Activated T-helper 1 cell treated with anti-CD3 and anti-CD28 coated beads, Interleukin-12 subunit alpha, Interleukin-12 subunit beta, Interleukin-2, Interleukin-4 antibody, amounts not matched to agents 30 ng/mL and 10 ng/mL and 1 ng/mL, durations not matched to agents 14 hours and 24 hours and 36 hours (primary cell): ENCODE results near the gene DUSP21. TPM values are rescaled to one million over a fixed set of nuclear protein-coding genes. Genes with fewer than 3 reads are reported as not detected.
"Not testable (repeated sequence)": the region's sequence is repeated elsewhere in the genome, so short reads cannot be mapped to it uniquely, and the experiment has no call there.

ENCODE experiments used
- DNase-seq: peaks from one replicate; pipeline ENCODE4 v3.0.0; 2021; ENCODE audit warnings: low spot score
- H3K27ac Mint-ChIP-seq: one replicate; pipeline ENCODE4 v1.8.0; 2021; ENCODE audit warnings: mild to moderate bottlenecking, mixed read lengths
- H3K27me3 Mint-ChIP-seq: one replicate; pipeline ENCODE4 v1.8.0; 2022; ENCODE audit warnings: mild to moderate bottlenecking, moderate library complexity, mixed read lengths; ENCODE audit not compliant: insufficient read depth
- H3K36me3 Mint-ChIP-seq: one replicate; pipeline ENCODE4 v1.8.0; 2021; ENCODE audit warnings: low read depth, mixed read lengths
- H3K4me1 Mint-ChIP-seq: one replicate; pipeline ENCODE4 v1.8.0; 2021; ENCODE audit warnings: low read depth, mixed read lengths
- H3K4me3 Mint-ChIP-seq: one replicate; pipeline ENCODE4 v1.8.0; 2021; ENCODE audit warnings: mild to moderate bottlenecking, moderate library complexity, mixed read lengths
- H3K9me3 Mint-ChIP-seq: one replicate; pipeline ENCODE4 v1.8.0; 2021; ENCODE audit warnings: mixed read lengths
- intact Hi-C: fragments of 100-400 bp; cut with micrococcal nuclease; formaldehyde crosslinking; loops from one replicate; pipeline ENCODE4 v1.15.1; 2024
- total RNA-seq: library from RNA; stranded (reverse); gene quantifications from 2 replicates; pipeline ENCODE4 v1.2.3, GENCODE V29; 2022

Gene DUSP21
- total RNA-seq, 1 donor from 2014 or later, result not detected

GRCh38 chrX:44850891-44851290, 7.1 kb downstream of the DUSP21 start:
- H3K4me1 Mint-ChIP-seq, intact Hi-C loops: not testable (repeated sequence)

DNA sequence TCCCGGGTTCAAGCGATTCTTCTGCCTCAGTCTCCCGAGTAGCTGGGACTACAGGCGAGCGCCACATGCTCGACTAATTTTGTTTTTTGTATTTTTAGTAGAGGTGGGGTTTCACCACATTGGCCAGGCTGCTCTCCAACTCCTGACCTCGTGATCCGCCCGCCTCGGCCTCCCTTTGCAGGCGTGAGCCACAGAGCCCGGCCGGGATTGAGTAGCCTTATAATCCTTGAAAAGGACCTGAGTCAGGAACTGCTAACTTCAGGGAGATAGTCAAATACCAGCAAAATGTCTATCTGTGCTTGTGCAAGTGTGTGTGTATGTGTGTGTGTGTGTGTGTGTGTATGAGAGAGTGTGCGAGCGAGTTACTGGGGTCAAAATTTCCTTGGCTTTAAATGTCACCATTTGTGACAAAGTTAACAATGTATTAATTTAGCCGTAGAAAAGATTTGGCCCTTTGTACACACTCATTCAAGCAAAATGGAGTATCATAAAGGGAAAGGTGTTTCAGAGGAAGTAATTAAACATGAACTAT, 27.4 kb downstream of the DUSP21 start:
- Mint-ChIP-seq H3K9me3 (no peaks in the 10 kb centered on the region), H3K27me3 (no peaks in the 10 kb centered on the region), H3K36me3 (peaks cover 2% of the 10 kb centered on the region), H3K27ac (peak overlapping the region; percentile 47), H3K4me3 (peak overlapping the region; percentile 58), H3K4me1 (peaks cover 6% of the 10 kb centered on the region)
- intact Hi-C loops, result loop anchor here (5.0 to 10.0 kb wide), 4 partner anchors 126 to 1964 kb away; partner anchors contain the start of gene RP2
- no peak for DNase-seq

More at GRCh38 chrX:44850891-44851290, 7.1 kb downstream of the DUSP21 start:
- not testable (repeated sequence) for H3K27ac Mint-ChIP-seq, DNase-seq, H3K36me3 Mint-ChIP-seq, H3K4me3 Mint-ChIP-seq, H3K9me3 Mint-ChIP-seq, H3K27me3 Mint-ChIP-seq

DNA sequence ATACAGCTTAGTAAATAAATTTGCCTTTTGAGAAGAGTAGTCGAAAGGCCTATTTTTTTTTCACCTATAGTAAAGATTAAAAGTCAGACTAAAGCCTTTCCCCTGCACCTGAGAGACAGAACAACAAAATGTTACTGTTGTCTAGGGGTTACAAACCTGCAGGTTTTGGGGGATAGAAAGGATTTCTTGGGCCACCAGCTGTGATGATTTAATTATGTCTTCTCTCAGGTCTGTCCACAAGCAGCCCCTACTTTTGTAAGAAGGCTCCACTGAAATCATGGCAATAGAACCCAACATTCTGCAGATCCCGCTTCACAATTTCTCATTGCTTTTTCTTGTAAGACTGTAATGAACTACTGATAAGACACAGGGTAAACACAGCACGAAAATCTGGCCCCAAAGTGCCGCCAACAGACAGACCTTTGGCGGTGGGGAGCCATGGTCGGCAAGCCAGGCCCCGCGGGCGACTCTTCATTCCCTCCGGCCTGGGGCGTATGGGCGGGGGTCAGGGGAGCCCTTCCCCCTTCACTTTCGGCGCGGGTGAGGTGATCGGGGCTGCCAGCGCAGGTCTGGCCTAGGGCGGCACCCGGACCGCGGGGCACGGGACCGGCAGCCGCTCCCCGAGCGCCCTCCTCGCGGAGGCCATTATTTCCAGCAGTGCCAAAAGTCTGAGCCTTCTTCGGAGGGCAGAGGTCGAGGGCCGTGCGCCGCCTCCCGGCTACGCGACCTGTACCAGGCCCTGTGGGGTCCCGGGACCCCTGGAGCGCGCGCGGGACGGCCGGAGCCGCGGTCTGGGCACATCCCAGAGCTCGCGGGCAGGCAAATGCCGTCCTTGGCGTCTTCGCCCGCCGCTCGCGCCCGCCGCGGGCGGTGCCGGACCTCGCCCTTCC, 28.4 kb downstream of the DUSP21 start:
- Mint-ChIP-seq H3K27ac (peak overlapping the region; percentile 84), H3K9me3 (no peaks in the 10 kb centered on the region), H3K4me1 (peaks cover 6% of the 10 kb centered on the region), H3K27me3 (no peaks in the 10 kb centered on the region), H3K4me3 (peak overlapping the region; percentile 92), H3K36me3 (peaks cover 4% of the 10 kb centered on the region)
- intact Hi-C loops, result loop anchor here (1.0 to 10.0 kb wide), 6 partner anchors 27 to 1963 kb away; partner anchors contain the start of genes FUNDC1 and RP2
- DNase-seq, result peak; percentile 23

- Mint-ChIP-seq H3K4me1 (peaks cover 6% of the 10 kb centered on the region), H3K4me3 (peak within 1 kb of the TSS; percentile 97), H3K27ac (peak within 1 kb of the TSS; percentile 98), H3K27me3 (no peaks in the 10 kb centered on the region), H3K36me3 (peaks cover 4% of the 10 kb centered on the region), H3K9me3 (no peaks in the 10 kb centered on the region)
- peak; percentile 91 for DNase-seq
- intact Hi-C loops, result loop anchor here (1.0 to 10.0 kb wide), 6 partner anchors 26 to 1962 kb away; partner anchors contain the start of genes FUNDC1 and RP2
Measured at GRCh38 chrX:44872821-44873414, 29.1 kb downstream of the DUSP21 start, which contains the start of gene KDM6A. KDM6A (plus strand) TSS chrX:44873188; CDS start chrX:44873552, 364 bp downstream.

GRCh38 chrX:44873415-44874276, 29.8 kb downstream of the DUSP21 start:
- Mint-ChIP-seq H3K4me1 (peaks cover 6% of the 10 kb centered on the region), H3K27ac (peak overlapping the region; percentile 98), H3K36me3 (peaks cover 4% of the 10 kb centered on the region), H3K9me3 (no peaks in the 10 kb centered on the region), H3K27me3 (no peaks in the 10 kb centered on the region), H3K4me3 (peak overlapping the region; percentile 97)
- intact Hi-C loops, result loop anchor here (1.0 to 10.0 kb wide), 9 partner anchors 25 to 1961 kb away; partner anchors contain the start of gene RP2
- DNase-seq, result peak; percentile 15

DNA sequence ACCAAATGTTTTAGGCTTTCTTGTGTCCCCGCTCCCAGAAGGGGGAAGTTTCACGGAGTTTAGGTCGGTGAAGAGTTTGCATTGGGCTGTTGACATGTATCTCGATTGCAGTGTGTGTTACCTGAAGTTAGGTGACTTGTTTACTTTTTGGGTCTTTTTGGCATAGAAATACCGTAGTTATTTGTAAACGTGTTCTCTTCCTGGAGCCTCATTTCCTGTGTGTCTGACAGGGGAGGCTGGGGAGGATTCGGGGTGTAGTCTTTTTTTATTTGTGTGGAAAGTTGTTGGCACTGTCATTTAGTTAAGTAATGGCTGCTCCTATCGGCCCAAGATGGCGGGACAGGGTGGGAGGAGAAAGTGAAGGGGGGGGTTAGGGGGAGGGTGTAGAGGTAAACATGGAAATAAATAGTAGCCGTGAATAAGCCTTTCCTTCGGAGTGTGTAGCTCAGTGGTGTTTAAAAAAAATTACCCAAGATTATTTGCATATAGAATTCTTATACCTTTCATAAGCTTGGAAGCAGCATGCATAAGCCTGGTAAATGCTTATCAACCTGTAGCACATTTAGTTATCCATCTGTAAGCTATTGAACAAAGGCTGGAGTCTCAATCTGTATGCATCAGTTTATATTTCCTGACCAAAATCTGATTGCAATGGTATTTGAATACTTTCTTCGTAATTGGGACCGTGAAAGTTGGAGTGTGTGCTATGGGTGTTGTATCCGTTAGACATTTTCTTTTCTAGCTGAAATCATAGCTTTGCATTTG, 30.8 kb downstream of the DUSP21 start:
- Mint-ChIP-seq H3K27me3 (no peaks in the 10 kb centered on the region), H3K27ac (peak overlapping the region; percentile 98), H3K36me3 (peaks cover 6% of the 10 kb centered on the region), H3K9me3 (no peaks in the 10 kb centered on the region), H3K4me1 (peaks cover 6% of the 10 kb centered on the region), H3K4me3 (peak overlapping the region; percentile 97)
- peak; percentile 3 for DNase-seq
- intact Hi-C loops, result loop anchor here (1.0 to 10.0 kb wide), 8 partner anchors 29 to 1960 kb away; partner anchors contain the start of gene RP2

DNA sequence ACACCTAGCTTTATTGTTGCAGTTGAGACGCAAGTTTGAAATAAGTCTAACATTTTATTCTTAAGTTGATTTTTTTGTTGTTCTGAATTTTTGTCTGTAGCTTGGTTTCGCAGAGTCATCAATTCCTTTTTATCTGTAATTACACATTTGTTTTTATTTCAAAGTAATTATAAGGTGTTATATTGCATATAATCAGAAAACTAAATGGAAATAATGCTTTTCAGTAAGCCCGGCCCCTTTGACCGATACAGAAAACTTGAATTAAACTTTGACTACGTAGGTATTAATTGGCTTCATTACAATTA, 31.3 kb downstream of the DUSP21 start:
- peak overlapping the region; percentile 98 for H3K27ac Mint-ChIP-seq

DNA sequence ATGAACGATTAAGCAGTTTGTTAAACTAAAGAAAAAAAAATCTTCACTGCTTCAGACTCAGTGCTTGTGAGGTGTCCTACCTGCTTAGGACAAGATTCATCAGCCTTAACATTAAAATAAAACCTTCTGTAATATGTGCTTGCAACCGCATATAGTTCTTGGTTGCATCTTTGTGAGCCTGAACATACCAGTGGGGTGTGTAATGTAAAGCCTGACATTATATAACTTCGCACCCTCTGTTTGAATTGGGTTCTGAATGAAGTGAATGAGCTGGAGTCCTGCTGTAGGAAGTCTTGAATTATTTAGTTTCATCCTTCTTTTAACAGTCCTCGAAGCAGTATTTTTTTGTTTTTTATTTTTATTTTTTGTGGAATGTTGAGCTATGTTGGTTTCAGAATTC, 32.3 kb downstream of the DUSP21 start:
- DNase-seq, result no peak
- no peak overlapping the region for H3K27ac Mint-ChIP-seq
- H3K4me3 Mint-ChIP-seq, result peak overlapping the region; percentile 97
- intact Hi-C loops, result loop anchor here (10.0 kb wide), 2 partner anchors 639 to 1959 kb away; partner anchors contain the start of gene RP2
- H3K36me3 Mint-ChIP-seq, result peaks cover 9% of the 10 kb centered on the region
- H3K27me3 Mint-ChIP-seq, result no peaks in the 10 kb centered on the region
- no peaks in the 10 kb centered on the region for H3K9me3 Mint-ChIP-seq
- peaks cover 4% of the 10 kb centered on the region for H3K4me1 Mint-ChIP-seq

More for the DNA sequence above, 31.3 kb downstream of the DUSP21 start:
- H3K27me3 Mint-ChIP-seq, result no peaks in the 10 kb centered on the region
- no peaks in the 10 kb centered on the region for H3K9me3 Mint-ChIP-seq
- peaks cover 6% of the 10 kb centered on the region for H3K4me1 Mint-ChIP-seq
- intact Hi-C loops, result loop anchor here (2.0 to 10.0 kb wide), 3 partner anchors 640 to 1960 kb away; partner anchors contain the start of gene RP2
- peak overlapping the region; percentile 97 for H3K4me3 Mint-ChIP-seq
- no peak for DNase-seq
- H3K36me3 Mint-ChIP-seq, result peaks cover 8% of the 10 kb centered on the region

DNA sequence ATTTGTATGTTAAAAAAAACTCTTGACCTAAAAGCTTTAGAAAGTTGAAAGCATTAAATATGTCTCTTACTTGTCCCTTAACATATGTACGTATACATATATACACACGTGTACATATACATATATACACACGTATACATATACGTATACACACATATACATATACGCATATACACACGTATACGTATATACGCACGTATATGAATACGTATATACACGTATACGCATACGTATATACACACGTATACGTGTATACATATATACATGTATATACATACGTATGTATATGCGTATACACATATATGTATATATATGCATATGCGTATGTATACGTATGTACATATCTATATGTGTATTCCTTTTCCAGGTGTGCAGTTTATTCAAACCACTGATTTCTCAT, 32.9 kb downstream of the DUSP21 start:
- Mint-ChIP-seq H3K36me3 (peaks cover 9% of the 10 kb centered on the region), H3K27ac (no peak overlapping the region), H3K27me3 (no peaks in the 10 kb centered on the region), H3K4me3 (no peak overlapping the region), H3K9me3 (no peaks in the 10 kb centered on the region), H3K4me1 (no peaks in the 10 kb centered on the region)
- intact Hi-C loops, result loop anchor here (10.0 kb wide), 2 partner anchors 638 to 1958 kb away; partner anchors contain the start of gene RP2
- DNase-seq, result no peak

DNA sequence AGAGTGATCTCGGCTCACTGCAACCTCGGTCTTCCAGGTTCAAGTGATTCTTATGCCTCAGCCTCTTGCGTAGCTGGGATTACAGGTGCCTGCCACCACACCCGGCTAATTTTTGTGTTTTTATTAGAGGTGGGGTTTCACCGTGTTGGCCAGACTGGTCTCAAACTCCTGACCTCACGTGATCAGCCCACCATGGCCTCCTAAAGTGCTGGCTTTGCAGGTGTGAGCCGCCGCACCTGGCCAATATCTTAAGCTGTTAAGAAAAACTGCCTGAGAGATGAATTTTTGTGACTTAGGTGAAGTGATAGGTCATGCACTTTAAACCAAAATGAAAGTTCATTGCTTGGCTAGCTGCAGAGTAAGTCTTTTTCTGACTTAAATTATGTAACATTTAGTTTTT, 35.0 kb downstream of the DUSP21 start:
- H3K27me3 Mint-ChIP-seq, result no peaks in the 10 kb centered on the region
- no peak overlapping the region for H3K4me3 Mint-ChIP-seq
- no peaks in the 10 kb centered on the region for H3K9me3 Mint-ChIP-seq
- H3K4me1 Mint-ChIP-seq, result no peaks in the 10 kb centered on the region
- no peak for DNase-seq
- peaks cover 9% of the 10 kb centered on the region for H3K36me3 Mint-ChIP-seq
- intact Hi-C loops, result loop anchor here (10.0 kb wide), 2 partner anchors 636 to 1956 kb away; partner anchors contain the start of gene RP2
- H3K27ac Mint-ChIP-seq, result no peak overlapping the region

GRCh38 chrX:44881549-44881948, 37.7 kb downstream of the DUSP21 start:
- no peaks in the 10 kb centered on the region for H3K9me3 Mint-ChIP-seq
- peaks cover 10% of the 10 kb centered on the region for H3K4me1 Mint-ChIP-seq
- H3K36me3 Mint-ChIP-seq, result peaks cover 7% of the 10 kb centered on the region
- DNase-seq, result no peak
- H3K27me3 Mint-ChIP-seq, result no peaks in the 10 kb centered on the region
- H3K27ac Mint-ChIP-seq, result no peak overlapping the region
- intact Hi-C loops, result no loop called here
- no peak overlapping the region for H3K4me3 Mint-ChIP-seq
